LNCaP clone FGC (cell line): Measurements from ENCODE around the gene SLC43A1.
A peak's percentile ranks its signal among the peaks of the same experiment; 100 is the strongest.

Experiments used
- DNase-seq: peaks from one replicate; pipeline ENCODE4 v3.0.0-alpha.2; 2011; ENCODE audit warnings: low read depth
- H3K4me3 ChIP-seq: 2 replicates; pipeline ENCODE4 v1.5.1; 2011; ENCODE audit warnings: mild to moderate bottlenecking, low read depth, low read length, control low read depth
- CTCF ChIP-seq: IDR thresholded peaks from 2 replicates; pipeline ENCODE4 v1.5.1; 2012; ENCODE audit warnings: mild to moderate bottlenecking; ENCODE audit not compliant: control insufficient read depth, insufficient read depth; ENCODE audit errors: extremely low read depth

Gene SLC43A1

GRCh38 chr11:57438345-57439285, 76.9 kb downstream of the SLC43A1 start:
- TF ChIP-seq CTCF: no peak
- no peak overlapping the region for H3K4me3 ChIP-seq
- no peak for DNase-seq

- no peak for TF ChIP-seq CTCF
- no peak overlapping the region for H3K4me3 ChIP-seq
- no peak for DNase-seq
These were observed 79.5 kb downstream of the SLC43A1 start for GRCh38 chr11:57436031-57436430.

GRCh38 chr11:57434640-57435546, 80.6 kb downstream of the SLC43A1 start:
- DNase-seq: peak; percentile 4
- no peak overlapping the region for H3K4me3 ChIP-seq
- TF ChIP-seq CTCF: no peak
